ENCODE measurements around the gene TPSG1.
"Not testable (repeated sequence)": the region's sequence is repeated elsewhere in the genome, so short reads cannot be mapped to it uniquely, and the experiment has no call there.

DNA sequence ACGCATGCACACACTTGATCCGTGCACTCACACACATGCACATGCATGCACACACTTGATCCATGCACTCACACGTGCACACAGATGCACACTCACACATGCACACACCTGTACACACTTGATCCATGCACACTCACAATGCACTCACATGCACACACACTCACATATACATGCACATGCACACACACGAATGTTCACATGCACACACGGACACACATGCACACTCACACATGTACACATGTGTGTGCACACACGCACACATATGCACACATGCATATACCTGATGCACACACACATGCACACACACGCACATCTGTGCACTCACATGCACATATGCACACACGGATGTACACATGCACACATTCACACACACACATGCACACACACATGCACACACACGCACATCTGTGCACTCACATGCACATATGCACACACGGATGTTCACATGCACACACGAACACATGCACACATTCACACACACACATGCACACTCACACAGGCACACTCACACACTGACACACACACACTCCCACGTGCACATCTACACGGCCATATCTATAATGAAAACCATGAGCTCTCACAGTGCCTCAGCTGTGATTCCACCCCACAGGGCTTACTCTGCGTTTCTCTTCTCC lies 23.0 kb upstream of the TPSG1 start:
- TF ChIP-seq, protein P1, sequence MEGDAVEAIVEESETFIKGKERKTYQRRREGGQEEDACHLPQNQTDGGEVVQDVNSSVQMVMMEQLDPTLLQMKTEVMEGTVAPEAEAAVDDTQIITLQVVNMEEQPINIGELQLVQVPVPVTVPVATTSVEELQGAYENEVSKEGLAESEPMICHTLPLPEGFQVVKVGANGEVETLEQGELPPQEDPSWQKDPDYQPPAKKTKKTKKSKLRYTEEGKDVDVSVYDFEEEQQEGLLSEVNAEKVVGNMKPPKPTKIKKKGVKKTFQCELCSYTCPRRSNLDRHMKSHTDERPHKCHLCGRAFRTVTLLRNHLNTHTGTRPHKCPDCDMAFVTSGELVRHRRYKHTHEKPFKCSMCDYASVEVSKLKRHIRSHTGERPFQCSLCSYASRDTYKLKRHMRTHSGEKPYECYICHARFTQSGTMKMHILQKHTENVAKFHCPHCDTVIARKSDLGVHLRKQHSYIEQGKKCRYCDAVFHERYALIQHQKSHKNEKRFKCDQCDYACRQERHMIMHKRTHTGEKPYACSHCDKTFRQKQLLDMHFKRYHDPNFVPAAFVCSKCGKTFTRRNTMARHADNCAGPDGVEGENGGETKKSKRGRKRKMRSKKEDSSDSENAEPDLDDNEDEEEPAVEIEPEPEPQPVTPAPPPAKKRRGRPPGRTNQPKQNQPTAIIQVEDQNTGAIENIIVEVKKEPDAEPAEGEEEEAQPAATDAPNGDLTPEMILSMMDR (conservative IDR thresholded peaks at IDR 0.05): not testable (repeated sequence)
- TF ChIP-seq ZFX (IDR thresholded peaks at IDR 0.05): not testable (repeated sequence)
